Small intestine (tissue), 7 donors: Measurements from ENCODE around the gene PALD1. TPM values are rescaled to one million over a fixed set of nuclear protein-coding genes. Genes with fewer than 3 reads are reported as not detected.

Experiments
- DNase-seq, 2 donors: peaks; one replicate each; pipeline versions ENCODE4 v3.0.0 to v3.0.0-alpha.2; 2013
- FAIRE-seq: peaks from 2 replicates; lab custom pipeline; 2012; peaks lifted over from hg19 to GRCh38; lab: Jason Lieb, UNC
- H3K27ac ChIP-seq, 3 donors: one replicate each; pipeline ENCODE4 v1.5.1; 2013; ENCODE audit warnings: low read length in 2 of 3, mild to moderate bottlenecking in 2 of 3, control low read depth in 1 of 3, inconsistent platforms in 1 of 3, low read depth in 1 of 3, moderate library complexity in 1 of 3
- H3K27me3 ChIP-seq, 3 donors: one replicate each; pipeline ENCODE4 v1.6.1; 2013; ENCODE audit warnings: low read length in 3 of 3, inconsistent platforms in 1 of 3; ENCODE audit not compliant: control insufficient read depth in 3 of 3, insufficient read depth in 3 of 3
- H3K36me3 ChIP-seq, 3 donors: one replicate each; pipeline ENCODE4 v1.6.1; 2013; ENCODE audit warnings: low read length in 3 of 3, inconsistent platforms in 1 of 3, low read depth in 1 of 3, mild to moderate bottlenecking in 1 of 3, moderate library complexity in 1 of 3; ENCODE audit not compliant: control insufficient read depth in 3 of 3, insufficient read depth in 2 of 3
- H3K4me1 ChIP-seq, 3 donors: one replicate each; pipeline ENCODE4 v1.6.1; 2013; ENCODE audit warnings: low read length in 2 of 3, inconsistent platforms in 1 of 3, low read depth in 1 of 3, mild to moderate bottlenecking in 1 of 3, moderate library complexity in 1 of 3; ENCODE audit not compliant: control insufficient read depth in 3 of 3, insufficient read depth in 2 of 3
- H3K4me3 ChIP-seq, 3 donors: one replicate each; pipeline ENCODE4 v1.5.1; 2013; ENCODE audit warnings: low read length in 3 of 3, control low read depth in 1 of 3, inconsistent platforms in 1 of 3, low read depth in 1 of 3, mild to moderate bottlenecking in 1 of 3, moderate library complexity in 1 of 3
- H3K9me3 ChIP-seq, 2 donors: one replicate each; pipeline ENCODE4 v1.6.1; 2013; ENCODE audit warnings: low read depth in 1 of 2, low read length in 1 of 2; ENCODE audit not compliant: control insufficient read depth in 2 of 2, insufficient read depth in 1 of 2
- WGBS, 3 donors: extraction: QIAGEN DNeasy Blood & Tissue Kit; methylation state at CpG; one replicate each; pipeline ENCODE4 v1.1.7; 2013; 5-methylcytosine and 5-hydroxymethylcytosine counted together
- polyA plus RNA-seq, 4 donors: library from polyadenylated mRNA; stranded (reverse) in 3 of 4; unstranded in 1 of 4; fragments of 200-250 nt in 3 of 4; fragments of 120-200 nt in 1 of 4; gene quantifications; one replicate each; pipeline versions ENCODE4 v1.2.1 to v1.2.3, GENCODE V29; 2013
- donor health status: healthy with polysubstance abuse.
- donor health status: control.
- donor health status: control.
- donor health status: Bipolar disorder and iron deficiency.
- donor health status: healthy.

The PALD1 gene
- polyA plus RNA-seq, 4 donors = 0.22 to 4.2 (median 3.2) TPM

DNA sequence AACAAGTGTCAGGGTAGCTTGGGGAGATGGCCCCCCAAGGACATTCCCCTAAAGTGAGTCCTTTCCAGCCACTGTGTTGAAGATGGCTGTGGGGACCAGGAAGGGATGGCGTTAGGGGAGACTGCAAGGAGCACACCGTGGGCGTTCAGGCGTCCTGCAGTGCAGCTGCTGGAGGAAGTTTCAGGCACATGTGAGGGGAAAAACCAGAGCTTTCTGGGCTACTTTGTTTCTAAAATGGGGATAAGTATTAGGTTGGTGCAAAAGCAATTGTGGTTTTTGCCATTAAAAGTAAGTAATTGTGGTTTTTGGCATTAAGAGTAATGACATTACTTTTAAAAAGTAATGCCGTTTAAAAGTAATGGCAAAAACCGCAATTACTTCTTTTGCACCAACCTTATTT is 109.7 kb downstream of the PALD1 start:
- FAIRE-seq (no peak), DNase-seq (no peak)
- H3K9me3 ChIP-seq = no peaks in the 10 kb centered on the region
- peaks cover 0 to 2% (median 0%) of the 10 kb centered on the region in 3 donors for H3K27me3 ChIP-seq
- H3K36me3 ChIP-seq = no peaks in the 10 kb centered on the region
- no peak overlapping the region for H3K4me3 ChIP-seq
- H3K27ac ChIP-seq = peak overlapping the region in 1 of 3 donors; percentile 54
- peaks cover 0 to 11% (median 0%) of the 10 kb centered on the region in 3 donors for H3K4me1 ChIP-seq
- 52 to 72% (median 66%) methylated on average over 6 of the region's 6 CpGs for WGBS, 3 donors

DNA sequence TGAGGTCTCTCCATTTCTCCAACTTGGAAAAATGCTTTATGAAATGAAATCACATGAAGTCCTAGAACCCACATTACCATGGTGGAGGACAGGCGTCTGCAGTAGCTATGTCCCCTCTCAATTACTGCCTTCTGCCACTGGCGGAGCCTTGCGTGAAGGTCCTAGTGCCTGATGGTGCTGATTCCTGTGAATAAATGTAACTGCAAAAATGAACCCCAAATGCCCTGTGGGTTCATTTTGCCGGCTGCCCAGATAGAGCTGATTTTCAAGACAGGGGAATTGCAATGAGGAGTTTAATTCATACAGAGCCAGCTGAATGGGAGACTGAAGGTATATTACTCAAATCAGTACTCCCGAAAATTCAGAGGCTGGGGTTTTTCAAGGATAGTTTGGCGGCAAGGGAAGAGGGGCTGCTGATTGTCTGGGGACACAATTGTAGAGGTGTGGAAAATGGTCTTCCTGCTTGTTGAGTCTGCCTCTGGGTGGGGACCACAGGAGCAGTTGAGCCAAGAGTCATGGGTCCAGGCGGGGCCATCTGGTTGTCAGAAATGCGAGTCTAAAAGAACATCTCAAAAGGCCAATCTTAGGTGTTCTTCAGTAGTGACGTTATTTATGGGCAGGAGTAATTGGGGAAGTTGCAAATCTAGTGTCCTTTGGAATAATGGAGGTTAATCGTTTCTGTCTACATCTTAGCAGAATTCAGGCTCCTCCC is 110.4 kb downstream of the PALD1 start:
- H3K4me3 ChIP-seq = no peak overlapping the region
- FAIRE-seq = no peak
- peaks cover 0 to 2% (median 0%) of the 10 kb centered on the region in 3 donors for H3K27me3 ChIP-seq
- H3K27ac ChIP-seq = peak overlapping the region in 2 of 3 donors; percentile 54 to 64
- DNase-seq = no peak
- peaks cover 0 to 11% (median 0%) of the 10 kb centered on the region in 3 donors for H3K4me1 ChIP-seq
- no peaks in the 10 kb centered on the region for H3K9me3 ChIP-seq
- WGBS, 3 donors = 62 to 77% (median 73%) methylated on average over 10 of the region's 10 CpGs
- H3K36me3 ChIP-seq = no peaks in the 10 kb centered on the region

DNA sequence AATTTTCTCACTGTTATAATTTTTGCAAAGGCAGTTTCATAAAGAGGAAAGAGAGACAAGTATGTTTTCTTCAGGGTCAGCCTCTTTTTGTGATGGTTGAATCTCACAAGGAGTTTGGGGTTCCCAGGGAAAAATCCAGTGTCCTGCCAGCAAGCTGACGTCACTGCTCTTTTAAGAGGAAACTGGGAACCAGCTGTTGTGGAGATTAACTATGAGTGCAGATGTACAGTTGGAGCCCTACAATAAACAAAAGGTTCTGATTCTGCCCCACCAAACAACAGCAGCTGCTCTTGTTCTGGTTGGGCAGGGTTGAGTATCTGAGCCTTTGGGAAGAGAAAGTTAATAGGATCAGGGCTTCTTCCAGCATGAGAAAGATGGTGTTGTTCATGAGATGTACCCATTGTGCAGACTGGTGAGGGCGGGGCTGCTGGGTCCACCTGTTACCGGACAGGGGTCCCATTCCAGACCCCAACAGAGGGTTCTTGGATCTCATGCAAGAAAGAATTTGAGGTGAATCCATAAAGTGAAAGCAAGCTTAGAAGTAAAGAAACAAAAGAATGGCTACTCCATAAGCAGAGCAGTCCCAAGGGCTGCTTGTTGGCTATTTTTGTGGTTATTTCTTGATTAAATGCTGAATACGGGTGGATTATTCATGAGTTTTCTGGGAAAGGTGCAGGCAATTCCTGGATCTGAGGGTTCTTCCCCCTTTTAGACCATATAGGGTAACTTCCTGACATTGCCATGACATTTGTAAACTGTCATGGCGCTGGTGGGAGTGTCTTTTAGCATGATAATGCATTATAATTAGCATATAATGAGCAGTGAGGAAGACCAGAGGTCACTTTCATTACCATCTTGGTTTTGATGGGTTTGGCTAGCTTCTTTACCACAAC is 111.4 kb downstream of the PALD1 start:
- Histone ChIP-seq H3K36me3 (no peaks in the 10 kb centered on the region), H3K27me3 (peaks cover 0 to 2% (median 0%) of the 10 kb centered on the region in 3 donors), H3K9me3 (no peaks in the 10 kb centered on the region), H3K4me1 (peaks cover 0 to 15% (median 0%) of the 10 kb centered on the region in 3 donors), H3K4me3 (no peak overlapping the region), H3K27ac (peak overlapping the region in 1 of 3 donors; percentile 54)
- no peak for FAIRE-seq
- peak in 1 of 2 donors; percentile 50 for DNase-seq
- 63 to 82% (median 81%) methylated on average over 5 of the region's 5 CpGs for WGBS, 3 donors

DNA sequence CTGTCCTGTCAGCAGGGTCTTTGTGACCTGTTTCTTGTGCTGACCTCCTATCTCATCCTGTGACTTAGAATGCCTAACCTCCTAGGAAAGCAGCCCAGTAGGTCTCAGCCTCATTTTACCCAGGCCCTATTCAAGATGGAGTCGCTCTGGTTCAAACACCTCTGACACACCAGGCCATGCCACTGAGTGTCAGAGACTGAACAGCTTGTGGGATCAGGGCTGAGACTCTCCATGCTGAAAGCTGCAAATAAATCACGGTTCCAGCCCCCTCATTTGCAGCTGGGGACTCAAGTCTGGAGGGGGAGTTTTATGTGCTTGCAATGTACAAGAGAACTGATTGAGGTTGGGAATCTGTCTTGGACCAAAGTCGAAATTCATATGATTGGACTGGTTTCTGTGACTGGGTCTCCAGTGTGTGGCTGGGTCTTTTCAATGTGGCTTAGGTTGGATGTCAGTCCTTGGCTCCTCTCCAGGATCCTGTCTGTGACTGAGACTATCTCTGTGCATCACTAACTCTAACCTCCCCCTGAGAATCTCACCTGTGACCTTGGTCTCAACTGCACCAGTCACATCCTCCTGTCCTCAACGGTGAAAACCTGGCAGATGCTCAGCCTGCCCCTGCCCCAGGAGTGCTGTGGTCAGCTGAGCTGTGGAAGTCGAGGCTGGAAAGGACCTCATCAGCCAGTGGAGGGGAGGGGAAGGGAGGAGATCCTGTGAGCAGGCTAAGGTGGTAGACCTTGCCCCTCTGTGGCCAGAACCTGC is 112.3 kb downstream of the PALD1 start:
- H3K27me3 ChIP-seq = peaks cover 0 to 2% (median 0%) of the 10 kb centered on the region in 3 donors
- no peak overlapping the region for H3K4me3 ChIP-seq
- H3K27ac ChIP-seq = no peak overlapping the region
- H3K9me3 ChIP-seq = no peaks in the 10 kb centered on the region
- H3K4me1 ChIP-seq = peaks cover 0 to 16% (median 0%) of the 10 kb centered on the region in 3 donors
- no peak for DNase-seq
- 57 to 66% (median 63%) methylated on average over 5 of the region's 5 CpGs for WGBS, 3 donors
- FAIRE-seq = no peak
- H3K36me3 ChIP-seq = no peaks in the 10 kb centered on the region

DNA sequence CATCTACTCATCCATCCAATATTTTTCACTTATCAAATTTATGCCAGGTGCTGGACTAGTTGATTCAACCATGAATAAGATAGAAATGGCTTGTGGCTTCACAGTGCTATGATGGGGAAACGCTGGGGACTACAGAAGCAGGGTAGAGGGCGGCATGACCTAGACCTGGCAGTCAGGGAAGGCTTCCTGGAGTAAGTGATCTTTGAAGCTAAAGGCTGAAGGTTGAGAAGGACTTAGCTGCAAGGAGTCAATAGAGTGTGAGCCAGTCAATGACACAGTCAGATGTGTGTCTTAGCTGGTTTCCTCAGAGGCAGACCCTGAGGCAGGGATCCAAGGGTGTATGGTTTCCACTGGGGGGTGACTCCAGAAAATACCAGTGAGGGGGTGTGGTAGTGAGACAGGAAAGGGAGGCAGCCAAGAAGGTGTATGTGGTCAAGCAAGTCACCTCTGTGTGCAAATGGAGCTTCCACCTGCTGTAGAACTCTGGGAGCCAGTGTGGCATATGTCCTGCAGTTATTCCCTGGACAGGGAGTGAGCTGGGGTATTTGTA is 113.7 kb downstream of the PALD1 start:
- Histone ChIP-seq H3K4me3 (no peak overlapping the region), H3K27ac (no peak overlapping the region), H3K9me3 (no peaks in the 10 kb centered on the region), H3K27me3 (peaks cover 0 to 2% (median 0%) of the 10 kb centered on the region in 3 donors), H3K4me1 (peaks cover 0 to 21% (median 0%) of the 10 kb centered on the region in 3 donors), H3K36me3 (no peaks in the 10 kb centered on the region)
- DNase-seq (no peak), FAIRE-seq (no peak)
- WGBS, 3 donors = 71 to 88% (median 76%) methylated on average over 2 of the region's 2 CpGs

DNA sequence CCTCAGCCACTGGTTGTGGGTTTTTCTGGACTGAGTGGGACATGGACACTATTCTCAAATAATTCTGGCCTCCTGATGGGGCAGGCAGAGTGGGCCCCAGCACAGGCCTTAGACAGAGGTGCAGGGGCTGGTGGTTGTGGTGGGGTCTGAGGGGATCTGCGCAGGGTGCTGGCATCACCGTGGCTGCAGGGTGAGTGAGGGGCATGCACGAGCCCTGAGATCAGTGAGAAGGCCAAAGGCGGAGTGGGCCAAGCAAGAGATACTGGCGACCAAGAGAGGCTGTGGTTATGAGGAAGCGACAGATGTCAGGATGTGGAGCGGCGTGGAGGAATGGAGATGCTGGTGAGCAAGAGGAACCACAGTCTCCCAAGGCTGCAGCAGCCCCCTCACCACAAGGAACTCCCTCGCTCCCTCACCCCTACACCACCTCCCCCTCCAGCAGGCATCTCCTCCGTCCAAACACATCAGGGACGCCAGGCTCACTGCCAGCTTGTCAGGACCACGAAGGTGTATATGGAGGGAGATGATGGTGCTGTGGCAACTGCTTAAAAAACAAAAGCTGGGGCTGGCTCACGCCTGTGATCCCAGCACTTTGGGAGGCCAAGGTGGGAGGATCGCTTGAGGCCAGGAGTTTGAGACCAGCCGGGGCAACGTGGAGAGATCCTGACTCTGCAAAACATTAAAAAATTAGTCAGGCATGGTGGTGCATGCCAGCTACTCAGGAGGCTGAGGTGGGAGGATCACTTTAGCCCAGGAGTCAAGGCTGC is 114.4 kb downstream of the PALD1 start:
- no peak overlapping the region for H3K27ac ChIP-seq
- no peak for DNase-seq
- no peak overlapping the region for H3K4me3 ChIP-seq
- WGBS, 3 donors = 78 to 84% (median 83%) methylated on average over 16 of the region's 16 CpGs
- no peaks in the 10 kb centered on the region for H3K36me3 ChIP-seq
- no peaks in the 10 kb centered on the region for H3K9me3 ChIP-seq
- no peak for FAIRE-seq
- peaks cover 0 to 21% (median 0%) of the 10 kb centered on the region in 3 donors for H3K4me1 ChIP-seq
- H3K27me3 ChIP-seq = peaks cover 0 to 2% (median 0%) of the 10 kb centered on the region in 3 donors

DNA sequence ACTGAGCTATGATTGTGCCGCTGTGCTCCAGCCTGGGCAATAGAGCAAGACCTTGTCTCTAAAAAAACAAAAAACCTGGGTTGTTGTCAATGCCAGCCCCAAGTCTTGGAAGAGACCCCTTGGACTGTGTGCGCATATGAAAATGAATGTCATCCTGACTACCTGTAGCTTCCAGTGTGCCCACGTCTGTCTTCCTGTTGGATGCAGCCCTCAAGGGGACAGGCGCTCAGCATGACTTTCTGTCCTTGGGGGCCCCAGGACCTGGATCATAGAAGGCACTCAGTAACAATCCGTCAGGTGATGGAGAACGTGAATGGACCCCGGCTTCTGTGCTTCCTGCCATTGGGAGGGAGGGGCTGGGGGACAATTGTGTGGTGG is 114.9 kb downstream of the PALD1 start:
- WGBS, 3 donors = 76 to 92% (median 87%) methylated on average over 7 of the region's 7 CpGs
- H3K4me1 ChIP-seq = peaks cover 0 to 21% (median 0%) of the 10 kb centered on the region in 3 donors
- H3K9me3 ChIP-seq = no peaks in the 10 kb centered on the region
- FAIRE-seq = no peak
- no peaks in the 10 kb centered on the region for H3K36me3 ChIP-seq
- H3K27ac ChIP-seq = no peak overlapping the region
- DNase-seq = no peak
- H3K27me3 ChIP-seq = no peaks in the 10 kb centered on the region
- no peak overlapping the region for H3K4me3 ChIP-seq
